NCI-H69 (cell line): ENCODE results near the gene RSPH1.

Experiments used
- DNase-seq: peaks from one replicate; lab custom pipeline; 2025; lab: John Stamatoyannopoulos, UW

Gene RSPH1

GRCh38 chr21:42513151-42513984 is 17.3 kb upstream of the RSPH1 start, which contains the start of gene SLC37A1:
TSS of gene SLC37A1 (plus strand) at chr21:42513852. CDS start at chr21:42518455, 4,603 bp downstream.
- DNase-seq = peak; percentile 67

- DNase-seq = no peak
Observed at GRCh38 chr21:42512346-42513034, 16.5 kb upstream of the RSPH1 start.

- no peak for DNase-seq
Observed at GRCh38 chr21:42509244-42509643, 13.2 kb upstream of the RSPH1 start.

DNA sequence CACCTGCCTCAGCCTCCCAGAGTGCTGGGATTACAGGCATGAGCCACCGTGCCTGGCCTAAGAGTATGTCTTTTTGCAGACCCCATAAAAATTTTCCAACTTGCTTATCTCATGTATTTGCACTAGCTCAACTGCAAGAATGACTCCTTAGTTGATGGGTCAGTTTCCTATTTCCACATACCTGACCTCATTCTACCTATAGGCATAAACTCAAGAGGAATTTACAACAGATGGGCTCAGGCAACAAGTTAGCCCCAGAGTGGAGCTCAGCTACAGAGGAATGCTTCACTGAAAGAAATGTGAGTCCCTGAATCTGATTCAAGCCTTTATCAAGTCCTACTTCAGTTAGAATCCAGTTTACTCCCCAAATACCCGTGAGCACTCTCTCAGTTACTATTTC is 12.3 kb upstream of the RSPH1 start:
- no peak for DNase-seq

GRCh38 chr21:42507418-42507817 is 11.4 kb upstream of the RSPH1 start:
- no peak for DNase-seq

- DNase-seq = no peak
Observed at GRCh38 chr21:42505090-42505726, 9.2 kb upstream of the RSPH1 start.

- no peak for DNase-seq
Observed at GRCh38 chr21:42503711-42504110, 7.7 kb upstream of the RSPH1 start.

DNA sequence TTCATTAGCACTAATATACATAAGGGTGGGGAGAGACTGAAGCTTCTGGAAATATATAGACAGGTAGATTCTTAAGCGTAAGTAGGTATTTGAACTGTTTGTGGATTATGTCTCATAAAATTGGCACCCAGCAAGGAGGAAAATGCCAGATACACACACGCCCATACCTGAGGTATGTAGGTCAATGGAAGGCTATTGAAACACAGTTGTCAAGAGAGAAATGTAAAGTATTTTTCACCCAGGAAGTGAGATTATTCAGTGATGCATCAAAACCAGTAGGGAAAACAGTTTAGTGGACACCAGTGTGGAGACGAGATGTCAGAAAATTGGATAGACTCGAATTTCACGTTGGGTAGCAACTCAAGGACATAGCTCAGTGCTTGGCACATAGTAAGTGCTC is 4.7 kb upstream of the RSPH1 start:
- DNase-seq = no peak

- no peak for DNase-seq
Observed at GRCh38 chr21:42500225-42500624, 4.2 kb upstream of the RSPH1 start.

- peak; percentile 50 for DNase-seq
Observed at GRCh38 chr21:42499444-42500112, 3.6 kb upstream of the RSPH1 start.

GRCh38 chr21:42498012-42498411 is 2.0 kb upstream of the RSPH1 start:
- DNase-seq = no peak

DNA sequence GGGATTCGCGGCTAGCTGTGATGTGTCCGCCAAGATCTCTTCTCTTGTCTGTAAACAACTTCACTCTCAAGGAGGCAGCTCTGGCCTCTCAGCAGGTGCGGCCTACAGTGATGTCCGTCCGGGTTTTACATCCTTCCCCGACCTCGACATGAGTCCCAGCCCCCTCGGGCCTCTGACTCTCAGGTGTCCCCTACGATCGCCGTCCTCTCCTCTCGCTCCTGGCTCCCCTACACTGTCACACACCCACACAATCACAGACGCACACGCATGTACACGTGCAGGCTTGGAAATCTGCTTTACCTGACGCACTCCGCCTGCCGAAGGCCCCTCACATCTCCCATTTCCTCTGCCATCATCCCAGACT is 797 bp upstream of the RSPH1 start:
- DNase-seq = peak; percentile 51

DNA sequence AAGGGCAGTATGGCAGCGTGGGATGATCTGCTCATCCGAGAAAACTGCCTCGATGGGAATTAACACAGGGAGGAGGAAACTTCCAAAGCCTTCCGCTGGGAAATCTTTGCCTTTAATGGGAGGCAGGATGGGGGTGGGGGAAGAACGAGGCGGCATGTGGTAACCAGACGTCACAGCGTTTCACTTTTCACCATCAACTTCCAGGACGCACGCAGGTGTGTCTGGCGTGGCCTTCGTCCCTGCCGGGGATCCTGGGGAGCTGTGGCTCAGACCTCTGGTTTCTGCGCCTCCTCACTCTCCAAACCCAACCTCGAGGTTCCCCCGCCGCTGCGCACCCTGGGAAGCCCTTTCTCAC is 282 bp downstream of the RSPH1 start:
- peak; percentile 84 for DNase-seq

GRCh38 chr21:42495027-42495426 is 997 bp downstream of the RSPH1 start:
- DNase-seq = no peak

DNA sequence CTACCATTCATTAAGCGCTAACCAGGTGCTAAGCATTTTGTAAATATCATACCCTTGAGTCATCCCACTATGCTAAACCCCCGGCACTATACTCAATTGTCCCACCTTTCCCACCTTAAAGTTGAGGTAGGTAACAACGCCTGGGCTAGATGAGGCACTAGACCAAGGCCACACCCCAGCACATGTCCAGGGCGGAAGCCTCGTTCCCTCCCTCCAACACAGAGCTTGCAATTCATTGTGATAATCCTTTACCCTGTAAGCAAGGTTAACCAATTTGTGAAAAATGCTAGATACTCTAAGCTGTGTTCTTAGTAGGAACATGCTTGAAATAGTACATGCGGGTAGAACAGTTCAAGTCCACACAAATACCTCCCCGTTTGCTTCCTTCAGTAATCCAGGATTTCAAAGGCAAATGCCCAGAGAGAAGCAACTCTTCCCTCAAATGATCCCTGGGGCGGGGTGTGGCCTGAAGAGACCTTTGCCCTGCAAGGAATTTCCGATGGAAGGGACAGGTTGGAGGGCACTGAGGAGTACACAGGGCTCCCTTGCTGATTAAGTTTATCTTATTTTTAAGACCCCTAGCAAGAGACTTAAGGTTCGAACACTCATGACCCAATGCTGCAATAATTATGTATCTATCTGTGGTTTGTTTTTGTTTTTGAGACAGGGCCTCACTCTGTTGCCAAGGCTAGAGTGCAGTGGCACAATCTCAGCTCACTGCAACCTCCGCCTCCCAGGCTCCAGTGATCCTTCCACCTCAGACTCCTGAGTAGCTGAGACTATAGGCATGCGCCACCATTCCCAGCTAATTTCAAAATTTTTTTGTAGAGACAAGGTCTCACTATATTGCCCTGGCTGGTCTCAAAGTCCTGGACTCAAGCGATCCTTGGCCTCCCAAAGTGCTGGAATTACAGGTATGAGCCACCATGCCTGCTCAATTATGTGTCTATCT is 2.6 kb downstream of the RSPH1 start:
- DNase-seq = no peak

GRCh38 chr21:42492201-42492600 is 3.8 kb downstream of the RSPH1 start:
- no peak for DNase-seq

DNA sequence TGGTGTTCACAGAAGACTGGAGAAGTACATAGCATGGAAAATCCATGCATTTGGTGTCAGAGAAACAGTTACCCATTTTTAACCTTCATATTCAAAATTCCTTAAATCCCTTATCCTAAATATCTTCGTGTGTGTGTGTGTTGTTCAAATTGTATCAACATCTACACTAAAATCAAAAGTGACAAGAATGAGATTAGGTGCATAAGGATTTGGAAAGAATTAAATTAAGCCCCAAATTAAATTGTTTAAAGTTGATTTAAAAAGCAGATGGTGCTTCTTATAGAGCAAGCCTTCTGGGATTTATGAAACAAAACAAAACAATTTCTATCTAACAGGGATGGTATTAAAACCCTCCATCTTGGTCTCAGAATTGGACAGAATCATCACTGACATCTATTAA is 4.7 kb downstream of the RSPH1 start:
- DNase-seq = no peak

DNA sequence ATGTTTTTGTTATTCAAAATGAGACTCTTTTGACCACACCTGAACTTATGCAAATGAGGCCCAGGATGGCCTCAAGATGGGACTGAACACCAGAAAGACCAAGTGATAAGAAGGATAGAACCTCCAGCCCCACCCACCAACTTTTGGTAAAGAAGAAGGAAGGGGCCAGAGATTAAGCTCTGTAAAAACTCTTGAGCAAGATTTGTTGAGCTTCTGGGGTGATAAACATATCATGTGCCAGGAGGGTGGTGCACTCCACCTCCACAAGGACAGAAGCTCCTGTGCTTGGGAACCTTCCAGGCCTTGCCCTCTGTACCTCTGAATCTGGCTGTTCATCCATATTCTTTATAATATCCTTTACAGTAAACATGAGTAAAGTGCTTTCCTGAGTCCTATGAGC is 5.3 kb downstream of the RSPH1 start:
- no peak for DNase-seq

DNA sequence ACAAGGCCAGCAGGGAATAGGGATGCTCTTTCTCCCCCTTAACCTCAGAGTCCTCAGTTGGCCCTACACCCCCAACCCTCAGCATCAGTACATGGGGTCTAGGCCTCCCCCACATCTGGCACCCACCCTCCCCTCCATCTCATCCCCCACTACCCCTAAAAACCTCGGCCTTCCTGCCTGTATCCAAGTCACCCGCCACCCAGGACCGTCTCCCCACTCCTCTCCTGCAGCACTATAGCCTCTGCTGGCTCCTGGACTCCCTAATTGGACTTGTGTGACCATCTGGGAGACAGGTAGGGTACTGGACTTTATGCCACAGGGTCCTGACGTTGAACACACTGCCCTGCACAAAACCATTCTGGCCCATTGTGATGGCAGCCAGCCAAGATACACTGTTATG is 6.0 kb downstream of the RSPH1 start:
- DNase-seq = no peak

DNA sequence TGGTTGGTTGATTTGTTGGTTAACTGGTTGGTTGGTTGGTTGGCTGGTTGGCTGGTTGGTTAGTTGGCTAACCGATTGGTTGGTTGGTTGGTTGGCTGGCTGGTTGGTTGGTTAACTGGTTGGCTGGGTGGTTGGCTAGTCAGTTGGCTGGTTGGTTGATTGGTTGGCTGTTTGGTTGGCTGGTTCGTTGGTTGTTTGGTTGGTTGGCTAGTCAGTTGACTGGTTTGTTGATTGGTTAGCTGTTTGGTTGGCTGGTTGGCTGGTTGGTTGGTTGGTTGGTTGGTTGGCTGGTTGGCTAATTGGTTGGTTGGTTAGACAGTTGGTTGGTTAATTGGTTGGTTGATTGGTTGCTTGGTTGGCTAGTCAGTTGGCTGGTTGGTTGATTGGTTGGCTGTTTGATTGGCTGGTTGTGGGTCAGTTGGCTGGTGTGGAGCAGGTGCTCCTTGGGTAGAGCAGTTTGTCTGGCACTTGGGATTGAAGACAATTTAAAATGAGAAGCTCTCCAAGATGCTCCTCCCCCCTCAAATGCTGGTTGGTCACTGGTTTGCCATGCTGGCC is 6.9 kb downstream of the RSPH1 start:
- no peak for DNase-seq

GRCh38 chr21:42486531-42486930 is 9.5 kb downstream of the RSPH1 start:
- no peak for DNase-seq
